B cell (primary cell): ENCODE measurements around the gene PIMREG. TPM values are rescaled to one million over a fixed set of nuclear protein-coding genes. Genes with fewer than 3 reads are reported as not detected.

Source experiments
- ATAC-seq: fragments of 200-7000 bp; cut with Tn5 transposase; one replicate; pipeline ENCODE4 v1.10.0; 2021; ENCODE audit warnings: low read depth, mild to moderate bottlenecking, moderate number of reproducible peaks, moderate library complexity
- CTCF ChIA-PET: fragments of 350-600 bp; sonication (Branson Sonifier 250); formaldehyde crosslinking; loops from one replicate; lab custom pipeline; 2021; ENCODE audit warnings: antibody characterized with exemption, inconsistent platforms; lab: Charles Lee
- POLR2A ChIA-PET: fragments of 350-600 bp; sonication (Branson Sonifier 250); formaldehyde crosslinking; loops from one replicate; lab custom pipeline; 2021; ENCODE audit warnings: antibody characterized with exemption; lab: Charles Lee
- DNase-seq: peaks from one replicate; pipeline ENCODE4 v3.0.0; 2013
- H2AFZ ChIP-seq: 2 replicates; pipeline ENCODE4 v1.6.1; 2012; ENCODE audit warnings: mild to moderate bottlenecking, low read depth, low read length; ENCODE audit not compliant: insufficient read depth, poor library complexity, severe bottlenecking
- H3K27ac ChIP-seq, 2 donors: 1 replicate in 1 of 2; 2 replicates in 1 of 2; pipeline ENCODE4 v1.5.1; 2012 to 2013; ENCODE audit warnings: low read length in 2 of 2, mild to moderate bottlenecking in 2 of 2, moderate library complexity in 1 of 2
- H3K27me3 ChIP-seq, 4 experiments: fragments of 200-600 bp in 1 of 4; sonication (generic) in 1 of 4; replicated peaks in 1 of 4; 1 replicate in 2 of 4; 2 replicates in 2 of 4; pipeline versions ENCODE4 v1.6.1 to v1.7.0; 2013 to 2016; ENCODE audit warnings: low read length in 3 of 4, mild to moderate bottlenecking in 2 of 4, mixed read lengths in 1 of 4, moderate library complexity in 1 of 4; ENCODE audit not compliant: insufficient read depth in 4 of 4, control insufficient read depth in 3 of 4; ENCODE audit errors: control extremely low read depth in 1 of 4
- H3K36me3 ChIP-seq, 2 experiments: replicated peaks in 1 of 2; 1 replicate in 1 of 2; 2 replicates in 1 of 2; pipeline versions ENCODE4 v1.6.1 to v1.7.1; 2013; ENCODE audit warnings: low read length in 1 of 2; ENCODE audit not compliant: insufficient read depth in 2 of 2, control insufficient read depth in 1 of 2; ENCODE audit errors: control extremely low read depth in 1 of 2, extremely low read depth in 1 of 2
- H3K4me1 ChIP-seq, 2 donors: fragments of 200-600 bp in 1 of 2; sonication (generic) in 1 of 2; 1 replicate in 1 of 2; 2 replicates in 1 of 2; pipeline versions ENCODE4 v1.5.1 to v1.6.1; 2013 to 2017; ENCODE audit warnings: low read length in 2 of 2; ENCODE audit not compliant: control insufficient read depth in 2 of 2, insufficient read depth in 2 of 2
- H3K4me2 ChIP-seq: replicated peaks from 2 replicates; pipeline ENCODE3; 2012; ENCODE audit warnings: mild to moderate bottlenecking, low read depth, low read length; ENCODE audit not compliant: poor library complexity, severe bottlenecking
- H3K4me3 ChIP-seq, 5 experiments: fragments of 200-600 bp in 1 of 5; sonication (generic) in 1 of 5; 1 replicate in 3 of 5; 2 replicates in 2 of 5; pipeline versions ENCODE4 v1.5.1 to v1.7.0; 2011 to 2016; ENCODE audit warnings: low read length in 4 of 5, mild to moderate bottlenecking in 4 of 5, low read depth in 2 of 5, control low read depth in 1 of 5, moderate library complexity in 1 of 5; ENCODE audit not compliant: insufficient read depth in 1 of 5; ENCODE audit errors: control extremely low read depth in 1 of 5, extremely low read depth in 1 of 5
- H3K79me2 ChIP-seq: fragments of 200-600 bp; sonication (generic); one replicate; pipeline ENCODE4 v1.6.0; 2016; ENCODE audit warnings: low read length; ENCODE audit not compliant: control insufficient read depth, insufficient read depth
- H3K9ac ChIP-seq: fragments of 200-600 bp; sonication (generic); 2 replicates; pipeline ENCODE4 v1.6.1; 2017; ENCODE audit warnings: mild to moderate bottlenecking, low read length, moderate library complexity
- H3K9me3 ChIP-seq, 3 donors: one replicate each; pipeline versions ENCODE4 v1.6.1 to v1.7.1; 2013; ENCODE audit warnings: low read length in 2 of 3; ENCODE audit not compliant: control insufficient read depth in 2 of 3, insufficient read depth in 1 of 3; ENCODE audit errors: control extremely low read depth in 1 of 3
- H4K20me1 ChIP-seq: 2 replicates; pipeline ENCODE4 v1.6.0; 2012; ENCODE audit warnings: mild to moderate bottlenecking, low read length; ENCODE audit not compliant: insufficient read depth, control insufficient read depth, poor library complexity, severe bottlenecking
- H3K27ac Mint-ChIP-seq: one replicate; pipeline ENCODE4 v1.8.0; 2021; ENCODE audit warnings: mixed read lengths
- H3K27me3 Mint-ChIP-seq: one replicate; pipeline ENCODE4 v1.8.0; 2021; ENCODE audit warnings: mixed read lengths
- H3K4me1 Mint-ChIP-seq: one replicate; pipeline ENCODE4 v1.8.0; 2021; ENCODE audit warnings: mixed read lengths
- H3K4me3 Mint-ChIP-seq: one replicate; pipeline ENCODE4 v1.8.0; 2021; ENCODE audit warnings: mixed read lengths
- H3K9me3 Mint-ChIP-seq: one replicate; pipeline ENCODE4 v1.8.0; 2022; ENCODE audit warnings: mixed read lengths; ENCODE audit not compliant: insufficient read depth
- CTCF ChIP-seq: fragments of 200-600 bp; IDR thresholded peaks from one replicate; pipeline ENCODE4 v1.8.0; 2022; ENCODE audit warnings: antibody characterized with exemption, mild to moderate bottlenecking
- EZH2 ChIP-seq: IDR thresholded peaks from 2 replicates; pipeline ENCODE4 v1.6.1; 2012; ENCODE audit warnings: borderline replicate concordance, low read depth, mild to moderate bottlenecking, moderate library complexity, low read length; ENCODE audit not compliant: insufficient read depth, poor library complexity, severe bottlenecking
- WGBS: methylation state at CpG from one replicate; pipeline ENCODE4 v1.1.5; 2013; ENCODE audit warnings: missing lambda C conversion rate; ENCODE audit not compliant: insufficient coverage; 5-methylcytosine and 5-hydroxymethylcytosine counted together
- intact Hi-C: fragments of 100-400 bp; cut with micrococcal nuclease; formaldehyde crosslinking; loops from one replicate; pipeline ENCODE4 v1.10.0; 2022
- polyA plus RNA-seq: library from polyadenylated mRNA; depleted of rRNA; stranded (reverse); fragments of >200 nt; gene quantifications from 2 replicates; pipeline ENCODE4 v1.2.3, GENCODE V29; 2012
- total RNA-seq, 2 donors: library from RNA; stranded (reverse); fragments of 120-200 nt in 1 of 2; gene quantifications; 1 replicate in 1 of 2; 2 replicates in 1 of 2; pipeline versions ENCODE4 v1.2.3 to v1.2.4, GENCODE V29; 2013 to 2022

Gene PIMREG
- total and polyA plus RNA-seq, 2 donors (not counting 1 experiment from before 2014, with no cell fraction given): 0.21 TPM; not detected in 1

GRCh38 chr17:6421700-6422604, 22.3 kb upstream of the PIMREG start:
- no peaks in the 10 kb centered on the region for H3K9me3 Mint-ChIP-seq
- Histone ChIP-seq H3K4me2 (peak overlapping the region; percentile 23), H2AFZ (peak overlapping the region; percentile 24), H3K27me3 (peaks cover 0 to 4% (median 0%) of the 10 kb centered on the region in 4 experiments), H3K4me3 (no peak overlapping the region), H3K4me1 (peaks cover 0 to 4% of the 10 kb centered on the region in 2 donors), H3K36me3 (no peaks in the 10 kb centered on the region), H3K79me2 (no peaks in the 10 kb centered on the region), H3K27ac (no peak overlapping the region), H4K20me1 (no peaks in the 10 kb centered on the region), H3K9me3 (peaks cover 0 to 2% (median 0%) of the 10 kb centered on the region in 3 donors), H3K9ac (no peak overlapping the region)
- no peak overlapping the region for H3K4me3 Mint-ChIP-seq
- peaks cover 4% of the 10 kb centered on the region for H3K4me1 Mint-ChIP-seq
- DNase-seq: peak; percentile 74
- intact Hi-C loops: loop anchor here (1.0 kb wide), 2 partner anchors 830 to 835 kb away; no protein-coding TSS in a partner anchor
- ChIA-PET POLR2A (no interaction called here), CTCF (interaction anchor here (0.7 to 6.2 kb wide), 10 partner anchors 9 to 840 kb away, joined by 3 to 44 read pairs (median 6); partner anchors contain the start of genes AIPL1 and NLRP1)
- H3K27me3 Mint-ChIP-seq: peaks cover 15% of the 10 kb centered on the region
- peak; percentile 51 for ATAC-seq
- 12% methylated on average over 10 of the region's 13 CpGs for WGBS
- TF ChIP-seq CTCF (peak; percentile 81), EZH2 (no peak)
- H3K27ac Mint-ChIP-seq: no peak overlapping the region
